ENCODE results near the gene LEMD2. TPM values are rescaled to one million over a fixed set of nuclear protein-coding genes. Genes with fewer than 3 reads are reported as not detected.

The LEMD2 gene
- total RNA-seq, 3 donors from 2014 or later = 42.2 to 69.1 (median 59.0) TPM

DNA sequence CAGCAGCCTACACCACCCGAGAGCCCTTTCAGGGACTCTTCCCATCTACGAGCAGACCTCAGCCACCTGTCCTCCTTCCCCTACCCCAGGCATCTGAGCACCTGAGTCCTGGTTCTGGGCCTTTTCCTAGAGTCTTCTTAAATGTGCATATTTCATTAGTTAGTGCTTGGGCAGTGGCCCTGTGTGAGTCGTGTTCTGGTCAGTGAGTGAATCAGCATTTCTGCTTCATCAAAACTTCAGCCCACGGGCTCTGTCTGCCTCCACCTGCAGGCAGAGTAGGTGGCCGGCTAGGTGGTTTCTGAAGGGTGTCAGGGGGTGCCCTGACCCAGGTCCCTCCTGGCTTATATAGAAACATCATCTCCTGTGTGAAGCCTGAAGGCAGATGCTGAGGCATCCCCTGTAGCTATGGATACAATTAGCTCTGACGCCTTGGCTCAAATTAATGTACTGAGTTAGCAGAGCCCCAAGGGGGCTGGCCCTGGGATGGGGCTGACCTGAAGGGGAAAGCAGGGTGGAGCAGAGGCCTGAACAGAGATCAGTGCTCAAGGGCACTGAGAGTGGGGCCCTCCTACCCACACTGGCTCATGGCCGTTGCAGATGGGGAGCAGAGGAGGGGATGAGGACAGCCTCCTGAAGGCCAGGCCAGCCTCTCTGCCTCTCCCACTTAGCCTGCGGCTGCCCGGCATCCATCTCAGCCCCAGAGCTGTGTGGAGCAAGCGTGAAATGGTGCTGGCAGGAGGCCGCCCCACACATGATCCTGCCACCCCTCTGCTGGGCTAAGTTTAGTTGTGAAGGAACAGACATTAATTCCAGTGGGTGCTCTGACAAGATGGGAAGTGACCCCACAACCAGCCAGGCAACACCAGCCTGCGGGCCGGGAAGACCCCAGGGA lies 55.9 kb downstream of the LEMD2 start:
- no peak for DNase-seq (ENCODE audit: low spot score in 2 of 2)
- Histone ChIP-seq H3K27me3 (no peaks in the 10 kb centered on the region), H3K4me1 (peaks cover 0 to 14% of the 10 kb centered on the region in 2 donors), H3K9me3 (no peaks in the 10 kb centered on the region), H3K4me3 (no peak overlapping the region), H3K27ac (peak overlapping the region; percentile 80 to 84), H3K36me3 (no peaks in the 10 kb centered on the region)
- TF ChIP-seq, protein P1, sequence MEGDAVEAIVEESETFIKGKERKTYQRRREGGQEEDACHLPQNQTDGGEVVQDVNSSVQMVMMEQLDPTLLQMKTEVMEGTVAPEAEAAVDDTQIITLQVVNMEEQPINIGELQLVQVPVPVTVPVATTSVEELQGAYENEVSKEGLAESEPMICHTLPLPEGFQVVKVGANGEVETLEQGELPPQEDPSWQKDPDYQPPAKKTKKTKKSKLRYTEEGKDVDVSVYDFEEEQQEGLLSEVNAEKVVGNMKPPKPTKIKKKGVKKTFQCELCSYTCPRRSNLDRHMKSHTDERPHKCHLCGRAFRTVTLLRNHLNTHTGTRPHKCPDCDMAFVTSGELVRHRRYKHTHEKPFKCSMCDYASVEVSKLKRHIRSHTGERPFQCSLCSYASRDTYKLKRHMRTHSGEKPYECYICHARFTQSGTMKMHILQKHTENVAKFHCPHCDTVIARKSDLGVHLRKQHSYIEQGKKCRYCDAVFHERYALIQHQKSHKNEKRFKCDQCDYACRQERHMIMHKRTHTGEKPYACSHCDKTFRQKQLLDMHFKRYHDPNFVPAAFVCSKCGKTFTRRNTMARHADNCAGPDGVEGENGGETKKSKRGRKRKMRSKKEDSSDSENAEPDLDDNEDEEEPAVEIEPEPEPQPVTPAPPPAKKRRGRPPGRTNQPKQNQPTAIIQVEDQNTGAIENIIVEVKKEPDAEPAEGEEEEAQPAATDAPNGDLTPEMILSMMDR (IDR thresholded peaks at IDR 0.05) = no peak
- no peak for TF ChIP-seq POLR2AphosphoS5 (IDR thresholded peaks at IDR 0.05)
- TF ChIP-seq POLR2A (IDR thresholded peaks at IDR 0.05) = no peak
- intact Hi-C loops (cut with DNase I; ENCODE audit: low total_unique reads) = loop anchor here (5.0 kb wide), 1 partner anchor 484 kb away; no protein-coding TSS in a partner anchor

DNA sequence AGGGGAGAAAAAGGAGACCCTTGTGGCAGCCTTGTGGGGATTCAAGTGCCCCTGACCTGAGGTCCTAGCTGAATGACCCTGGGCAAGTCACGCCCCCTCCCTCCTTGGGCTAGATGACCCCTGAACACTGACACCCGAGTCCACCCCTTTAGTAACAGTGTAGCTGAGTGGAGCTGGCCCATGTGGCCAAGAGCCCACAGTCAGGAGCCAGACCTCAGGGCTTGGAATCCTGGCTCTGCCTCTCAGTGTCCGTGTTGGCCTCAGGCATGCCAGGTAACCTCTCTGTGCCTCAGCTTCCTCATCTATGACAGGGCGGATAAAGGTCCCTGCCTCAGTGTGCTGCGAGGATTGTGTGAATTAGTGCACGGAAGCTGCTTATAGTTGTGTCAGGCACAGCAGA lies 56.5 kb downstream of the LEMD2 start:
- Histone ChIP-seq H3K27ac (peak overlapping the region; percentile 80 to 84), H3K36me3 (no peaks in the 10 kb centered on the region), H3K4me1 (peaks cover 0 to 21% of the 10 kb centered on the region in 2 donors), H3K9me3 (no peaks in the 10 kb centered on the region), H3K4me3 (no peak overlapping the region), H3K27me3 (no peaks in the 10 kb centered on the region)
- TF ChIP-seq POLR2AphosphoS5 (IDR thresholded peaks at IDR 0.05) (no peak), POLR2A (IDR thresholded peaks at IDR 0.05) (no peak)
- TF ChIP-seq, protein P1 (IDR thresholded peaks at IDR 0.05) = no peak
- intact Hi-C loops (cut with DNase I; ENCODE audit: low total_unique reads) = loop anchor here (5.0 kb wide), 1 partner anchor 485 kb away; no protein-coding TSS in a partner anchor
- DNase-seq (ENCODE audit: low spot score in 2 of 2) = no peak

DNA sequence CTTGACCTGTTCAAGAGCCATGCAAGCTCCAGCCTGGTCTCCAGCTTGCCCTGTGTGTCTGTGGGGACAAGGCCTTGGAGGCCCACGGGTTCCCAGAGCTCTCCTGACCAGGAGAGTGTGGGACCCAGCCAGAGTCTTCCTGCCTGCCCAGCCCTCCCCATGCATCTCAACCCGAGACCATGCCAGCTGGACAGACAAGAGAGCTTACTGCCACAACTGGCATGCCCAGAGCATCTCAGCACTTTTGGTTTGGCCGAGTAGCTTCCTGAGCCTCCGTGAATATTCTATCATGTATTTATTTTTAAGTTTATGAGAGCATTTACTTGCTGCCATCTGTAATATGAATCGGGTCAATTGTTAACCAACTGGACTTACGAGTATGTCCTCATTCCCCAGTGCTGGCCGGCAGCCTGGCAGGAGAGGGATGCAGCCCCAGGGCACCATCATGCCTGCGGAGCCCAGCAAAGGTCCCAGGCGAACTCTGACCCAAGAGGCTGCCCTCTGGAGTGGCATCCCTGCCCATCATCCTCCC lies 57.1 kb downstream of the LEMD2 start:
- DNase-seq (ENCODE audit: low spot score in 2 of 2) = peak; percentile 70 to 76
- H3K9me3 ChIP-seq = no peaks in the 10 kb centered on the region
- H3K27me3 ChIP-seq = no peaks in the 10 kb centered on the region
- intact Hi-C loops (cut with DNase I; ENCODE audit: low total_unique reads) = loop anchor here (5.0 kb wide), 1 partner anchor 485 kb away; no protein-coding TSS in a partner anchor
- H3K27ac ChIP-seq = peak overlapping the region; percentile 80 to 84
- TF ChIP-seq, protein P1 (IDR thresholded peaks at IDR 0.05) = no peak
- TF ChIP-seq POLR2AphosphoS5 (IDR thresholded peaks at IDR 0.05) = peak in 1 of 3 donors; percentile 77
- no peak for TF ChIP-seq POLR2A (IDR thresholded peaks at IDR 0.05)
- H3K36me3 ChIP-seq = no peaks in the 10 kb centered on the region
- no peak overlapping the region for H3K4me3 ChIP-seq
- peaks cover 0 to 26% of the 10 kb centered on the region in 2 donors for H3K4me1 ChIP-seq

DNA sequence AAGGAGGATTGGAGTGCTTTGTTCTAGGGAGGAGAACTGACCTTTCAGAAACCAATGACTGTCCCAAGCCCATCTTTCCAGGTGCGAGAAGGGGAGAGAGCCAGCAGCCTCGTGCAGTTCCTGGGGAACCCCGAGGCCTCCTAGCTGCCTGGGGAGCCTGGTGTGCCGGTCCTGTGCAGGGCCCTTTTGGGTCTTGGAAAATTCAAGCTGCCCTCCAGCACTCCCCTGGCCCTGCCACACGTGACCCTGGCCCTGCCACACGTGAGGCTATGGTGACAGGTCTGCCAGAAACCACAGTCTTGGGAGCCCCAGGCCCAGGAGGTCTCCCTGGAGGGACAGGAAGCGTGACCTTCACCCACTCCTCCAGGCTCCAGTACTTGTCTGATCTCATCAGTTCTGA lies 57.9 kb downstream of the LEMD2 start:
- Histone ChIP-seq H3K4me3 (no peak overlapping the region), H3K27ac (peak overlapping the region; percentile 80 to 84), H3K27me3 (no peaks in the 10 kb centered on the region), H3K36me3 (no peaks in the 10 kb centered on the region), H3K4me1 (peaks cover 0 to 26% of the 10 kb centered on the region in 2 donors), H3K9me3 (no peaks in the 10 kb centered on the region)
- TF ChIP-seq POLR2AphosphoS5 (IDR thresholded peaks at IDR 0.05) = no peak
- TF ChIP-seq, protein P1 (IDR thresholded peaks at IDR 0.05) = no peak
- no peak for TF ChIP-seq POLR2A (IDR thresholded peaks at IDR 0.05)
- DNase-seq (ENCODE audit: low spot score in 2 of 2) = no peak
- intact Hi-C loops (cut with DNase I; ENCODE audit: low total_unique reads) = loop anchor here (5.0 kb wide), 1 partner anchor 486 kb away; no protein-coding TSS in a partner anchor

DNA sequence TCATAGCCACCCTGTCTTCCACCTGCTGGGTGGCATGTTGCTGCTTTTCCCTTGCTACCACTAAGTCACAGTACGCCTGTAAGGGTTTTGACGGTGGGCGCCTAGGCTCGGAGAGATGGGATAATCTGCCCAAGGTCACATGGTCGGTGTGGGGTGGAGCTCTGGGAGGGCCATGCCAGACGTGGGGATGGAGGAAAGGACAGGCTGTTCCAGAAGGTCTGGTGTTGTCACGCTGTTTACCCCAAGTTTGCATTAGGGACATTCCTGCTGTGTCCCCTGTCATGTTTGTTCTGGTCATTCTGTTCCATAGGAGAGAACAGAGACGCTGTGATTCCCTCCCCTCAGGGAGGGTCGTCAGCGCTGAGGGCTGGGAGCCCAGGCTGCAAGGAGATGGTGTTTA lies 58.3 kb downstream of the LEMD2 start:
- no peaks in the 10 kb centered on the region for H3K36me3 ChIP-seq
- no peaks in the 10 kb centered on the region for H3K9me3 ChIP-seq
- no peak for DNase-seq (ENCODE audit: low spot score in 2 of 2)
- peaks cover 0 to 26% of the 10 kb centered on the region in 2 donors for H3K4me1 ChIP-seq
- no peak overlapping the region for H3K4me3 ChIP-seq
- peak overlapping the region; percentile 80 to 84 for H3K27ac ChIP-seq
- H3K27me3 ChIP-seq = no peaks in the 10 kb centered on the region
- intact Hi-C loops (cut with DNase I; ENCODE audit: low total_unique reads) = loop anchor here (5.0 kb wide), 1 partner anchor 487 kb away; no protein-coding TSS in a partner anchor
- TF ChIP-seq POLR2A (IDR thresholded peaks at IDR 0.05) = no peak
